KBM-7 (cell line): ENCODE data around the gene TBC1D5.
A peak's percentile ranks its signal among the peaks of the same experiment; 100 is the strongest.

Experiments used
- DNase-seq: peaks from one replicate; pipeline ENCODE4 v3.0.0-alpha.2; 2015
- in situ Hi-C: fragments of 300-500 bp; cut with MboI; formaldehyde crosslinking; loops from 2 replicates; pipeline ENCODE4 v1.14.3; 2020; ENCODE audit warnings: low sequenced_read_pairs, low pct_unique_long_range_greater_than_20kb, mixed read lengths

Gene TBC1D5

GRCh38 chr3:17304969-17305368 is 437.5 kb downstream of the TBC1D5 start:
- in situ Hi-C loops = no loop called here

GRCh38 chr3:17302774-17303173 is 439.7 kb downstream of the TBC1D5 start:
- in situ Hi-C loops = no loop called here
- DNase-seq = no peak

More at GRCh38 chr3:17304969-17305368, 437.5 kb downstream of the TBC1D5 start:
- no peak for DNase-seq

DNA sequence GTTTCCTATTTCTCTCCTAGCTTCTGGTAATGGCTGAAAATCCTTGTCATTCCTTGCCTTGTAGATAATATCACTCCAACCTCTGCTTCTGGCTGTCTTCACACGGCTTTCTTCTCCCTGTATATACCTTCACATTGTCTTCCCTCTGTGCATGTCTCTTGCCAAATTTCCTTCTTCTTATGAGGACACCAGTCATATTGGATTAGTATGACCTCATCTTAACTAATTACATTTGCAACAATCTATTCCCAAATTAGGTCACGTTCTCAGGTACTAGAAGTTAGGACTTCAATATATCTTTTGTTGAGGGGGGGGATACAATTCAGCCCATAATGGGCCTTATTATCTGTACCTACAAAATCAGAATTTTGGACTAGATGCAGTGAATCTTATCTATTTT is 440.3 kb downstream of the TBC1D5 start:
- in situ Hi-C loops = no loop called here
- DNase-seq = no peak

DNA sequence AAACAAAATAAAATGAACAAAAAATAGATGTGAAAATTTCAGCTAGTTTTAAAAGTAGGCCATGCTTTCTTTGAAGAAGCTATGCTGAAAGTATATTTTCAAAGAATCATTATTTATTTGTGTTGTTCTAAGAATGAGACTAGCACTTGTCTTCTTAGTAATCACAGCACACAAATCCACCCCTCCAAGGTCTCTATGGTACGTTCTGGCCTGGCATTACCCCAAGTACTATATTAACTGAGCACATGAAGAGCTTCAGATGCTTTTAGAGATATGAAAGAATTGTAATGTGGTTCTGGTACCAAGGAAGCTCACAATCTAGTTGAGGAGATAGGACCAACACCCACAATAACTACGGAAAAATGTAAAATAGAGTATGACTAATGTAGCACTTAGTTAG is 441.2 kb downstream of the TBC1D5 start:
- no peak for DNase-seq
- in situ Hi-C loops = no loop called here

DNA sequence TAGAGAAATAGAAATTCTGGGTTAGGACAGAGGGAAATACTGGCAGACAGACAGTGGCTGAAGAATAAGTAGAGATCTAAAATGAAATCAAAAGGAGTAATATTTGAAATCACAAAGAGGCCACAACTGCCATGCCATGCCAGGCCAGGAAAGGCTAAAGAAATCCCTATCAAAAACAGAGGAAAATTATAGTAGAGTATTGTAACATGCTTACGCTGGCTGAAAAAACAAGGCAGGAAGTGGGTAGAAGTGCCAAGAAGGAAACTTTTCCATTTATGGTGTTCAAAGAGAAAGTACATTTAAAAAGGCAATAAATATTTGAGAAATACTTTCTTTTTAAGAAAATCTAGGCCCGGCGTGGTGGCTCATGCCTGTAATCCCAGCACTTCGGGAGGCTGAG is 442.0 kb downstream of the TBC1D5 start:
- DNase-seq = no peak
- in situ Hi-C loops = no loop called here

DNA sequence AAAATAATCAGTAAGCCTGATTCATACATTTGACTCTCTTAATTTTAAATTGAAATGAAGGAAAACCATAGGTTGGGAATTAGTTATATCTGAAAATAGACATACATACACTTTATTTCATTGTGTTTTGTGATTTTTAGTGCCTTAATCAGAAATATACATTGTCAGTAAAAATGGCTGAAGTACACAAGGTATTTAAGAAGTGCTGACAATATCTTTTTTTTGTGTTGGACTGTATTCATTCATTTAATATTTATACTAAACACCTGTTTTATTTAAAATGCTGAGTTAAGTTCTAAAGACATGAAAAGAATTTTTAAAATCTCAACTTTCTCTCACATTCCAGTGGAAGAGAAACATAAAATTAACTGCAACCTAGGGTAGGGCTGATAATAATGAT is 444.4 kb downstream of the TBC1D5 start:
- DNase-seq = no peak
- in situ Hi-C loops = no loop called here

GRCh38 chr3:17292556-17292955 is 449.9 kb downstream of the TBC1D5 start:
- in situ Hi-C loops = no loop called here

DNA sequence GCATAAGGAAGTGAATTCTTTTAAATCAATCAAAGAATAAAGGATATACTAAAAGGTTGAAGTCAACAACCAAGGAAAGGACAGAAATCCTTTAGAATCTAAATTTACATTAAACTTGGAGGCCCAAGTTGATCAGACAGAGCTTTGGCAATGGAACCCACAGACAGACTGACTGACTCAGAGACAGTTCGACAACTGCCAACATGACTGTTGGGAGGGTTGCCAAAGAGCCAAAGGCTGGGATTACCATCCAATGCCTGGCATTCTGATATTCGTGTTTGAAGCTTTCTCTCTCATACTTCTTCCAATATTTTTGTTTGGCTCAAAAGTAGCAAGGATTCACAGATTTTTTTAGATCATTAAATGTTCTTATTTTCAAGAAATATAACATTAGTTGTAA is 451.5 kb downstream of the TBC1D5 start:
- in situ Hi-C loops = no loop called here
- no peak for DNase-seq

More at GRCh38 chr3:17292556-17292955, 449.9 kb downstream of the TBC1D5 start:
- no peak for DNase-seq

- in situ Hi-C loops = no loop called here
- DNase-seq = no peak
Observed at GRCh38 chr3:17288839-17289399, 453.5 kb downstream of the TBC1D5 start.

GRCh38 chr3:17287006-17287689 is 455.3 kb downstream of the TBC1D5 start:
- no peak for DNase-seq
- in situ Hi-C loops = no loop called here

GRCh38 chr3:17278006-17278405 is 464.4 kb downstream of the TBC1D5 start:
- no peak for DNase-seq
- in situ Hi-C loops = no loop called here

DNA sequence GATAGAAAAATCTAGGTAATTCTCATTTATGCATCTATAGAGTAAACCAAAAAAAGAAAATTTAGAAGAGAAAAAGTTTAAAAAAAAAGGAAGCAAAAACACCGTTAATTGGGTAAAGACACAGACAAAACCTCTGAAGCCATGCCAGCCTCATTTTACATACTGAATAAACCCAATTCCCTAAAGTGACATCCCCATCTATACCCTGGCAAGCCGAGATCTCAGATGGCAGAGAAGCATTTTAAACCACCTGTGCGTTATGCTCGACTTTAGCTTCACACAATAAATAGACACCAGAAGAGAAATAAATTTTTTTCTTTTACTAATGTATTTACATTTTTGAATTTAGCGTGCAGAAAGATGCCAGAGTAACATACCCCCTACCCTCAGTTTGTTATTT is 475.6 kb downstream of the TBC1D5 start:
- in situ Hi-C loops = no loop called here
- DNase-seq = no peak

- in situ Hi-C loops = no loop called here
- no peak for DNase-seq
Observed at GRCh38 chr3:17261627-17262369, 480.6 kb downstream of the TBC1D5 start.

GRCh38 chr3:17260257-17260656 is 482.2 kb downstream of the TBC1D5 start:
- in situ Hi-C loops = no loop called here
- no peak for DNase-seq

DNA sequence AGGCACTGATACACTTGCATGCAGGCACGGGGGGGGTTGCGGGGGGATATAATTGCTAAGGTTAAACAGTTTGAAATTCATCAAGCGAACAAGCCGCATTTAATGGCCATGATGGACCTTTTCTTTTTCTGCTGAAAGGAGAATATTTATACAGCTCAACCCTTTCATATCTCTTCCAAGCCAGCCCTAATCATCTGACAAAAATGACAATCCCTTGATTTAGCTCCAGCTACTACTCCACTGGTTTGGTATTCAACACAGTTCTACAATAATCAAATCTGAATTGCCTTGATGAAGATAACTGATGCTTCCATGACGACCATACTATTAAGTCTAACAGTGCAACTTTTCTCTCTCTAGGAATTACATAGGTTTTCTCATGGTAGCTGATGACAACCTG is 482.7 kb downstream of the TBC1D5 start:
- in situ Hi-C loops = no loop called here
- no peak for DNase-seq

DNA sequence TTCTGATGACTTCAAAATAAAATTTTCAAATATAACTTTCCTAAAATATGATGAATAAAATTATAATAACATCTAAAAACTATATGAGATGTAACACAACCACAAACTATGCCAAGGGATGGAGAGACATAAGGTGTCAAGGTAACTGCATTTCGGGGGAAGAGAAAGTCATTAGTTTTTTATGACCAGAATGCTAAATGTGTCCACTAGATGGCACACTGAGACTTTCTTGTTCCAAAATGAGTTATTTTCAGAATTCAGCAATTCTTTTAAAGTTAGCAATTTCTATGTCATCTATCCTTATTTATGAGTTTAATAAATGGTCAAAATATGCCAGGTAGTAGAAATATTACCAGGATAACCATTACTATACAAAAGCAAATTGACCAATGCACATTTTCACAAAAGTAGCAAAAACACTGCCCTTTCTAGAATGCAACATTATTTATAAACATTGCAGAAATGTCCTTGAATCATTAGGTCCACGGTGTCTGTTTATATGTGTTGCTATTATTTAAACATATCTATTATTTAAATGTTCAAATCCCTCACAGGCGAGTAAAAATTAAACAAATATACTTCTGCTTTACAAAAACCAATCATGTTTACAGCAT is 483.5 kb downstream of the TBC1D5 start:
- in situ Hi-C loops = no loop called here
- DNase-seq = peak; percentile 61

DNA sequence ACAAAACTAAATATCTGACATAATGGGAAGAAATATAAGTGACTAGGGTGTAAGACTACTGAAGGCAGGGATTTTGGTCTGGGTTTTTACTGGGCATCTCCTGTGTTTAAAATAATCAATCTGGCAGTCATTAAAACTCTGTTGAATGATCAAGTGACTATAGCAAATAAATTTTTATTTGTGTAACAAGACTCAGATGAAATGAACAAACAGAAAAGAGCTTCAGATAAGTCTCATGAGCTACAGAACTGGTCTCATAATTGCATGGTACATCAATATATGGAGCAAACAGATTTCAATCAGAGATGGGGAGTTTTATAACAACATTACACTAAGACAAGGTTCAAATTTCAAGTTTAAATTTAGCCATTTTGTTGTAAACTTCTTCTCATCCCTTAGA is 485.2 kb downstream of the TBC1D5 start:
- in situ Hi-C loops = no loop called here

DNA sequence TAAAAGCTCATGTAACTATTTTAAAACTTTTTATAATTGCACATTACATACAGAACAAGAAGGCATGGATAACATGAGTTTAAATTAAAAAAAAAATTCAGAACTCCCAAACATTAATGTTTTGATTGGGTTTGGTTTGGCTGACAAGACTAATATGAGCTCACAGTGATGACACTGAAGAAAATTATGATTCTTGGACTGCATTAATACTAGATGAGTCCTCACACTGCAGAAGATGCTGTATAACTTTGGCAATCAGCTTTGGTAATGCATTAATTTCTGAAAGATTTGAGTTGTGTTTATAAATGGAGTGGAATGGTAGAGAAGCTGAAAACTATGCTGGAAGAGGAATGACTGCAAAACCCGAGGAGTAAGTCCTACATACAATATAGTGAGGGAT is 498.8 kb downstream of the TBC1D5 start:
- DNase-seq = no peak
- in situ Hi-C loops = no loop called here

More for the DNA sequence above, 485.2 kb downstream of the TBC1D5 start:
- DNase-seq = no peak

- in situ Hi-C loops = no loop called here
Observed at GRCh38 chr3:17239417-17239816, 503.0 kb downstream of the TBC1D5 start.

DNA sequence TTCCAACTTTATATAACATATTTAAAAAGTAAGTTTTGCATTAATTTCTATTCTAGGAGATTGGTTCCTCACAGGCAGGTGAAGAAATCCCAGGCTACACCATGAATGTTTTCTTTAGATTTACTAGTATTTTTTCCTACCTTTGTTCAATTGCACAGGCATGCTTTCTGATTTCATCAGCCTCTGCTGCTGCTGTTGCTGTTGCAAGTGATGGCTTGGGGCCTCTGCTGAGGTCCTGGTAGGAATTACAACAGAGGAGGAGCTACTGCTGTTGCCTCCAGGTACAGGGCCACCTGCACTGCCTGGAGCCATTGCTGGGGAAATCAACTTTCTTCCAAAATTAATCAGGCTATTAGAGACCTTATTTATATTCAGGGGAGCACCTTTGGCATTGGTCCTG is 504.4 kb downstream of the TBC1D5 start:
- no peak for DNase-seq
- in situ Hi-C loops = no loop called here

More at GRCh38 chr3:17239417-17239816, 503.0 kb downstream of the TBC1D5 start:
- no peak for DNase-seq
